OCI-LY7 (cell line): Measurements from ENCODE around the gene VWA8. TPM values are rescaled to one million over a fixed set of nuclear protein-coding genes. Genes with fewer than 3 reads are reported as not detected.
A peak's percentile ranks its signal among the peaks of the same experiment; 100 is the strongest.

Source experiments
- BruUV-seq: library from RNA; stranded (reverse); fragments of 400-500 nt; replicated peaks from 2 replicates; lab custom pipeline; 2021; lab: Mats Ljungman, UMichigan
- CTCF ChIA-PET: fragments of 300-600 bp; sonication (Branson Sonifier 250); formaldehyde crosslinking; loops from one replicate; lab custom pipeline; 2022; ENCODE audit warnings: antibody characterized with exemption; ENCODE audit not compliant: unreplicated experiment; lab: Charles Lee
- POLR2A ChIA-PET: fragments of 300-600 bp; sonication (Branson Sonifier 250); formaldehyde crosslinking; loops from one replicate; lab custom pipeline; 2022; ENCODE audit warnings: antibody characterized with exemption; lab: Charles Lee
- DNase-seq: peaks from one replicate; pipeline ENCODE4 v3.0.0-alpha.2; 2015; ENCODE audit warnings: low spot score
- H2AFZ ChIP-seq: fragments of 200-600 bp; sonication (generic), shearing (Covaris generic); 2 replicates; pipeline ENCODE4 v1.6.1; 2014; ENCODE audit warnings: mild to moderate bottlenecking, antibody characterized with exemption, low read length, moderate library complexity
- H3K27ac ChIP-seq: fragments of 200-600 bp; sonication (generic); 2 replicates; pipeline ENCODE4 v1.5.1; 2014; ENCODE audit warnings: mixed run types, low read depth, mild to moderate bottlenecking, moderate library complexity, low read length, inconsistent platforms; ENCODE audit not compliant: poor library complexity, severe bottlenecking
- H3K36me3 ChIP-seq: fragments of 200-600 bp; sonication (generic); 2 replicates; pipeline ENCODE4 v1.6.1; 2014; ENCODE audit warnings: mild to moderate bottlenecking, antibody characterized with exemption, low read length, moderate library complexity, mixed read lengths; ENCODE audit not compliant: insufficient read depth
- H3K4me1 ChIP-seq: fragments of 200-600 bp; sonication (generic); 2 replicates; pipeline ENCODE4 v1.5.1; 2014; ENCODE audit warnings: mild to moderate bottlenecking, low read length; ENCODE audit not compliant: insufficient read depth, poor library complexity, severe bottlenecking
- H3K4me2 ChIP-seq: fragments of 200-600 bp; sonication (generic); 2 replicates; pipeline ENCODE4 v1.6.1; 2014; ENCODE audit warnings: mild to moderate bottlenecking, low read length
- H3K4me3 ChIP-seq: fragments of 200-600 bp; sonication (generic); 2 replicates; pipeline ENCODE4 v1.5.1; 2014; ENCODE audit warnings: mild to moderate bottlenecking, low read depth, low read length; ENCODE audit not compliant: poor library complexity, severe bottlenecking
- H3K79me2 ChIP-seq: fragments of 200-600 bp; sonication (generic); 2 replicates; pipeline ENCODE4 v1.6.1; 2016; ENCODE audit warnings: low read depth, mild to moderate bottlenecking, low read length, moderate library complexity, mixed read lengths; ENCODE audit not compliant: insufficient read depth
- H3K9me2 ChIP-seq: fragments of 200-600 bp; sonication (generic); 2 replicates; pipeline ENCODE4 v1.6.1; 2016; ENCODE audit warnings: mild to moderate bottlenecking, low read length, mixed read lengths; ENCODE audit not compliant: insufficient read depth
- H3K9me3 ChIP-seq: fragments of 200-600 bp; sonication (generic); 2 replicates; pipeline ENCODE4 v1.6.1; 2014; ENCODE audit warnings: mild to moderate bottlenecking, mixed run types, low read length, mixed read lengths
- H4K20me1 ChIP-seq: fragments of 200-600 bp; sonication (generic); 2 replicates; pipeline ENCODE4 v1.6.1; 2014; ENCODE audit warnings: mild to moderate bottlenecking, antibody characterized with exemption, low read length, moderate library complexity, mixed read lengths; ENCODE audit not compliant: insufficient read depth
- EZH2phosphoT487 ChIP-seq: fragments of 200-600 bp; sonication (generic); IDR thresholded peaks from 2 replicates; pipeline ENCODE4 v1.6.1; 2018; ENCODE audit warnings: low read depth, borderline replicate concordance, mild to moderate bottlenecking, mixed run types, antibody characterized with exemption, low read length, moderate library complexity, mixed read lengths
- intact Hi-C: fragments of 100-400 bp; cut with micrococcal nuclease; formaldehyde crosslinking; loops from one replicate; pipeline ENCODE4 v1.10.0; 2022; ENCODE audit not compliant: unreplicated experiment
- total RNA-seq, 2 experiments: library from RNA; depleted of rRNA in 1 of 2; stranded (reverse); fragments of >200 nt in 1 of 2; shearing (Covaris generic) in 1 of 2; gene quantifications; 2 replicates each; pipeline ENCODE4 v1.2.3, GENCODE V29; 2014 to 2022
- TF ChIP-seq, protein P1 (sequence below): fragments of 200-600 bp; sonication (generic); conservative IDR thresholded peaks from 2 replicates; pipeline ENCODE4 v1.5.1; 2014; ENCODE audit warnings: mild to moderate bottlenecking, antibody characterized with exemption, low read length, moderate library complexity, mixed read lengths

Gene VWA8
- total RNA-seq, 2 experiments from 2014 or later, result 26.4 to 31.5 TPM

GRCh38 chr13:41652735-41653361, 308.1 kb downstream of the VWA8 start:
- ChIA-PET CTCF (interaction anchor here (0.6 to 1.8 kb wide), 5 partner anchors 75 to 242 kb away, joined by 3 to 13 read pairs (median 3); no protein-coding TSS in a partner anchor), POLR2A (interaction anchor here (0.5 to 2.4 kb wide), 20 partner anchors 9 to 598 kb away, joined by 3 to 15 read pairs (median 4); no protein-coding TSS in a partner anchor)
- Histone ChIP-seq H3K4me3 (no peak overlapping the region), H3K4me2 (peak overlapping the region; percentile 31), H3K9me2 (no peaks in the 10 kb centered on the region), H3K79me2 (no peaks in the 10 kb centered on the region), H4K20me1 (no peaks in the 10 kb centered on the region), H2AFZ (peak overlapping the region; percentile 81), H3K9me3 (no peaks in the 10 kb centered on the region; the same call in 1 of the 2 replicates), H3K36me3 (no peaks in the 10 kb centered on the region), H3K27ac (peak overlapping the region; percentile 62), H3K4me1 (peaks cover 54% of the 10 kb centered on the region)
- TF ChIP-seq EZH2phosphoT487, result no peak
- TF ChIP-seq, protein P1, sequence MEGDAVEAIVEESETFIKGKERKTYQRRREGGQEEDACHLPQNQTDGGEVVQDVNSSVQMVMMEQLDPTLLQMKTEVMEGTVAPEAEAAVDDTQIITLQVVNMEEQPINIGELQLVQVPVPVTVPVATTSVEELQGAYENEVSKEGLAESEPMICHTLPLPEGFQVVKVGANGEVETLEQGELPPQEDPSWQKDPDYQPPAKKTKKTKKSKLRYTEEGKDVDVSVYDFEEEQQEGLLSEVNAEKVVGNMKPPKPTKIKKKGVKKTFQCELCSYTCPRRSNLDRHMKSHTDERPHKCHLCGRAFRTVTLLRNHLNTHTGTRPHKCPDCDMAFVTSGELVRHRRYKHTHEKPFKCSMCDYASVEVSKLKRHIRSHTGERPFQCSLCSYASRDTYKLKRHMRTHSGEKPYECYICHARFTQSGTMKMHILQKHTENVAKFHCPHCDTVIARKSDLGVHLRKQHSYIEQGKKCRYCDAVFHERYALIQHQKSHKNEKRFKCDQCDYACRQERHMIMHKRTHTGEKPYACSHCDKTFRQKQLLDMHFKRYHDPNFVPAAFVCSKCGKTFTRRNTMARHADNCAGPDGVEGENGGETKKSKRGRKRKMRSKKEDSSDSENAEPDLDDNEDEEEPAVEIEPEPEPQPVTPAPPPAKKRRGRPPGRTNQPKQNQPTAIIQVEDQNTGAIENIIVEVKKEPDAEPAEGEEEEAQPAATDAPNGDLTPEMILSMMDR, result peak; percentile 98
- no TSS peak for BruUV-seq
- peak; percentile 79 for DNase-seq
- intact Hi-C loops, result loop anchor here (1.0 to 10.0 kb wide), 6 partner anchors 150 to 578 kb away; no protein-coding TSS in a partner anchor

GRCh38 chr13:41651413-41652058, 309.4 kb downstream of the VWA8 start:
- H3K4me1 ChIP-seq, result peaks cover 54% of the 10 kb centered on the region
- BruUV-seq, result no TSS peak
- peak overlapping the region; percentile 62 for H3K27ac ChIP-seq
- intact Hi-C loops, result loop anchor here (1.0 to 10.0 kb wide), 6 partner anchors 148 to 577 kb away; no protein-coding TSS in a partner anchor
- H3K9me3 ChIP-seq, result no peaks in the 10 kb centered on the region; the same call in 1 of the 2 replicates
- ChIA-PET POLR2A (interaction anchor here (0.6 to 2.4 kb wide), 9 partner anchors 8 to 271 kb away, joined by 3 to 15 read pairs (median 5); no protein-coding TSS in a partner anchor), CTCF (interaction anchor here (0.6 to 1.8 kb wide), 2 partner anchors 192 to 454 kb away, joined by 8 to 13 read pairs; no protein-coding TSS in a partner anchor)
- H3K4me3 ChIP-seq, result no peak overlapping the region
- no peaks in the 10 kb centered on the region for H3K79me2 ChIP-seq
- no peak for TF ChIP-seq EZH2phosphoT487
- TF ChIP-seq, protein P1, result no peak
- no peaks in the 10 kb centered on the region for H3K9me2 ChIP-seq
- DNase-seq, result no peak
- no peaks in the 10 kb centered on the region for H3K36me3 ChIP-seq
- no peaks in the 10 kb centered on the region for H4K20me1 ChIP-seq
- H2AFZ ChIP-seq, result peak overlapping the region; percentile 81
- peak overlapping the region; percentile 31 for H3K4me2 ChIP-seq
